Fibroblast of skin of left biceps (primary cell): ENCODE measurements around the gene MAST4.
A peak's percentile ranks its signal among the peaks of the same experiment; 100 is the strongest.
"Not testable (repeated sequence)": the region's sequence is repeated elsewhere in the genome, so short reads cannot be mapped to it uniquely, and the experiment has no call there.

Experiments
- DNase-seq, 2 experiments: peaks; one replicate each; pipeline ENCODE4 v3.0.0-alpha.2; 2013; ENCODE audit warnings: low read depth in 2 of 2

MAST4 gene

DNA sequence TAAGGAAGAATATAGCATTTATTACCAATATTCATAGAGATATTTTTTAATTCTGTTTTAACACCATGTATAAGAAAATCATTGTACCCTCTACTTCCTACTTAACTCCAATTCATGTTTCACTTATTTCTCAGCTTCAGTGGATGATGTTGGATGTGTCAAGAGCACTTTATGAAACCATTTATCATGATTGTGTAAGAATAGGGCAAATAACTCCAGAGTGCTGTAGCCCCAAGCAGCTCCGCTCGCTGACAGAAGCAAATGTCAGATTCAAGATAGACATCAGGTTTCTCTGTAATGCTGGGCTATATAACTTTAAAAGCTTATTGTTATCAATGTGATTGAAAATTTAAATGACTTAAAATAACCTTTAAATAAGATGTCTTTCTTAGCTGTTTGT is 50.4 kb downstream of the MAST4 start:
- DNase-seq, result no peak

DNA sequence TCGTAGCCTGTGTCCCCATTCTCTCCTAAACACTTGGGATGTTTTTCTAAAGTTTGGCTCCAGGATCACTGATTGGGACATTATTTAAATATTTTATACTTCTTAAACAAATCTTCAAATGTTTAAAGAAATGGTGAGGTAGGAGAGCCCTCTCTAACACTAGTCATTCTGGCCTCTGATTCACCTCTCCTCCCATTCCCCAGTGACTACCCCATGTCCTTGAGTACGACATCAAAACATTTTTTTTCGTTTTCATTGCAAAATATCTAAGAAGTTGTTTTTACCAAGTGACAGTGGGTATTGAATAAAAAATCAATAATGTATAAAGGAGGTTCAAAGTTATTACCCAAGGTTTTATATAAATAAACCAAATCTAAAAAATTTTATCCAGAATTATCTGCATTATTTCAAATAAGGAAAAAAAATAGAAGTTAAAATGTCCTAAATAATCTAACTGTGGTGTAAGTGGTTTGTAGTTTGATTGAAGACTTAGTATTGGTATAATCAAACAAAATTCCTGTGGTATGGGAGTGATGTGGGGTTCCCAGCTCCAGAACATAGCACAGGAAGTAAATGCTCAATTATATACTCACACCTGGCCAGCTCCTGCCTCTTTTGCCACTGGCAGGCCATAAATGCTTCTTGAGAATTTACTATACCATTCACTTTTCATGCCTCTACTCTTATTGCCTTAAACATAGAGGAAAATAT is 51.1 kb downstream of the MAST4 start:
- no peak for DNase-seq

DNA sequence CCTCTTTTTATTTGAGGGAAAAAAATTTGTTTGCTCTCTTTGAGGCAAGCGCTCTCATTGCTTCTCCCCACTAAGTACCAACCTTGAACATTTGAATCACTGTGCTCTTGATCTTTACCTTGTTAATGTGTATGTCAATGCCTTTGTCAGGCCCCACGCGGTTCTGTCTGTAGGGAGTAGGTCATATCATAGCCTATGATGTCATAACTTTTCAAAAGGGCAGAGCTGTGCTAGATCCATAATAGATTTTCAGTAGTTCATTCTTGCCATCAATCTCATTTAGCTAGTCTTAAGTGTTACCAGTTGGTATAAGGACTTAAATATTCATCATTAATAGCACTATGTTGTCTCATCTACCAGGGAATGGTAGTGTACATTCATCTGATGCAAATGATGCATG is 56.6 kb downstream of the MAST4 start:
- no peak for DNase-seq

DNA sequence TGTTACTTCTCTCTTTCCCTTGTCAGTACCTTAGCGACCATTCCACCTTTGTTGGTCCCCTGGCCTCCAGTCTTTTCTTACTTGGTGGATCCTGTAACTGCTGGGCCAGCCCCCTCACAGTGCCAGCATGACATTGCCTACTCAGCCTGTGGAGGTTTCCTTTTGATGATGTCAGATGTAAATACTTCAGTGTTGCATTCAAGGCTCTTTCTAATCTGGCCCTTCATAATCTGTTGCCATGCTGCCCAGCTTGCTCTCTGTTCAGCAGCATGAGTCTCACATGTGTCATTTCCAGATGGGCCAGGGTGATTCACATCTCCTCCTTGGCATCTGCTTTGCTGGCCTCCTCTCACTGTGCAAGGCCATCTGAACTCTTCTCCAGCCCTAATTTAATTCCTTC is 57.1 kb downstream of the MAST4 start:
- DNase-seq, result no peak

DNA sequence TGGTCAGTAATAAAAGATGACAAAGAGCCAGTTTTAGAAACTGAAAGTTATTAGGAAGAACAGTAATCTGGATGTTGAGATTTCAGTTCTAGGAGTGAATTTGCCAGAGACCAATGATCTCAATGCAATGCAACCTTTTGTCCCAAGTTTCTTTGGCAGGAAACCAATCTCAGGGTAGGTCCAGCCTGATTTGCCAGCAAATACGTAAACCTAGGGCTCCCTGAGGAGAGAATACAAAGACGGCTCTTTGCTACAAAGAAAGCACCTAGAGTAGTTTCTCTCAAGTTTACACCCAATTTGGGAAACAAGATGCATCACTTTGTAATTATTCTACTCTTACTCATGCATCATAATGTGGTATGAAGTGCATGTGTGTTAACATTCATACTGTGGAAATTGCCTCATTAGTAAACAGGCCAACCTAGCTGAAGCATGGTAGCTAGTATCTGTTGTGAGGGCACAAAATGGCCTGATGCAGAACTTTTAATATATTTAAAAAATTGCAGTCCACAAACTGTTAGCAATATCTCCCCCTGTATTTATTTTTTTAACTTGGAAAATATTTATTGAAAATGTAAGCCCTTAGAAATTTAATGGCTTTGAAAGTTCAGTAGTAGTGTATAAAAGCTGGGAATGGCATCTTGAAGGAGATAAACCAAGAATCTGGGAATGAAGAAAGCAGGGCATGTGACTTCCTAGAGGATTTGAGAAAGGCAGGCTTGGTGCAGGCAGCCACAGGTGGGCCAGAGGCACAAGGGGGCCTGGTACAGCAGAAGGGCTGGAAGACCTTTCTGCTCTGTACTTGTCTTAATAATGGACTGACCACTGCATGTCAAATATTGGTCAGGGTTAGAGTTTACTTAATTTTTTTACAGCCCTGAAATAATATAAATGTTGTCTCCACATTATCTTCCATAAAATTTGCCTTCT is 59.5 kb downstream of the MAST4 start:
- DNase-seq, result no peak

DNA sequence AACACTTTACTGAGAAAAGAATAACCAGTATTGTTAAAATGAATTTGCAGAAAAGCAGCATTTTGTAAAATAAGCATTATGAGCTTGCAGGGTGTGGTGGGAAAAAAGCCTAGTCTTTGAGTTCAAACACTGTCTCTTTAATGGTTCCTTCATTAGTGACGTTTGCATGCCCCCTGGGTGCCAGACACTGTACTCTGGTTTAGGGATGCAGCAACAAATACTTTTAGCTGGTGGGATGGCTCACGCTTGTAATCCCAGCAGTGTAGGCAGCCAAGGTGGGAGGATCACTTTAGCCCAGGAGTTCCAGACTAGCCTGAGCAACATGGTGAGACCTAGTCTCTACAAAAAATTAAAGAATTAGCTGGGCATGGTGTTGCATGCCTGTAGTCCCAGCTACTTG is 62.3 kb downstream of the MAST4 start:
- no peak for DNase-seq

DNA sequence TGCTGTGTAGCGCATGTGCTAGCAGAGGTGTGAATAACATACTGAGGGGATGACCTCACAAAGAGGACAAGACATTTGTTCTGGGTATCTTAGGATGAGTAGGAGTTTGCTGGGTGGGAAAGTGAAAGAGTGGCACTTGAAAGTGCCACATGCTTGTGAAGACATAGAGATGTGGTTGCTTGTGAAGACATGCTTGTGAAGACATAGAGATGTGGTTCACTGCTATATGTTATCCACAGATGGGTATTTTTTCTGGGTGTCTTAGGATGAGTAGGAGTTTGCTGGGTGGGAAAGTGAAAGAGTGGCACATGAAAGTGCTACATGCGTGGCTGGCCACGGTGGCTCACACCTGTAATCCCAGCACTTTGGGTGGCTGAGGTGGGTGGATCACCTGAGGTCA is 63.6 kb downstream of the MAST4 start:
- no peak for DNase-seq

DNA sequence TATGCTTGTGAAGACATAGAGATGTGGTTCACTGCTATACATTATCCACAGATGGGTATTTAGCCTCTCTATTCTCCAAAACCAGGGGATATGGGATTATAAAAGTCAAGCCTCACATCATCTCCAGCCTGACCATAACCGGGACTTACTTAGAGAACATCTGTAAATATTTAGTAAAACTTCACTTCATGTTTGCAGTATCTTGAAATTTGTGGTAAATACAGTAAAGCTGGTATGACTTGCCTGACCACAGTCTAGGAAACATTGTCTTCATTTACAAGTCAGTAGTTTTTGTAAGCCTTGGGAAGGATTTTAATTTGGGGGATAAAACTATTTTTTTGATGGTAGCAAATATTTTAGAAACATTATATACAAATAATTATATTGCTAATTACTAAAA is 64.2 kb downstream of the MAST4 start:
- peak; percentile 10 to 15 for DNase-seq

DNA sequence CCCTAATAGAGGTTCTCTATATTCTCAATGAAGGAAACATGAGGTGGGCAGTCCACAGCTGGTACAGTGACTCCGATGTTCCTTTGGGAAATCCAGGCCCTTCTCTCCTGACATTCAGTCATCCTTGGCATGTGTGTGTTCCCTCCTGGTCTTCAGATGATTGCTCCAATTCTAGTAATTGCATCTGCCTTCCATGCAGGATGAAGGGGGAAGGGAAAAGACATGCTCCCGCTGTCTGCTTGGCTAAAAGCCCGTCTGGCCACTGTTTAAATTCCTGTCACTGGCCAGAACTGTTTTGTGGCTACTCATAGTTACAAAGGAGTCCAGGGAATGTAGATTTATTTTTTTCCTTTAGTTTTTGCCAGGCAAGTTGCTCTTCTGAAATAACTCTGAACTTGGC is 65.0 kb downstream of the MAST4 start:
- peak; percentile 51 to 58 for DNase-seq

DNA sequence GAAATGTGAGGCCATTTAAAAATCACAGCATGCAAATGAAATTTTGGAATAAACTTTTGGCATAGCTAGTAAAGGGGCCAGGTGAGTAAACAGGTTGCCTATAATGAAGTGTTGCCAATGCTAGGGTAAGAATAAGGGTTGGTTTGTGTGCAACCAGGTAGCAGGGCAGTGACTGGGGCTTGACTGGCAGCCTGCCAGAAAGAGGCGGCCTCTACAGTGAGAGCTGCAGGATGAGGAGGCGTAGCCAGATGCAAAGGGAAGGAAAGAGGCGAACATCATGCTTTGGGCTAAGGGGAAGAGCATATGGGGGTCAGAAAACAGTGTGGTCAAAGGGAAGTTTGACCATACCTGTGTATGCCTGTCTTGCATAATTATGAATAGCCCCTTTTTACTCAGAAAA is 70.6 kb downstream of the MAST4 start:
- DNase-seq, result no peak

DNA sequence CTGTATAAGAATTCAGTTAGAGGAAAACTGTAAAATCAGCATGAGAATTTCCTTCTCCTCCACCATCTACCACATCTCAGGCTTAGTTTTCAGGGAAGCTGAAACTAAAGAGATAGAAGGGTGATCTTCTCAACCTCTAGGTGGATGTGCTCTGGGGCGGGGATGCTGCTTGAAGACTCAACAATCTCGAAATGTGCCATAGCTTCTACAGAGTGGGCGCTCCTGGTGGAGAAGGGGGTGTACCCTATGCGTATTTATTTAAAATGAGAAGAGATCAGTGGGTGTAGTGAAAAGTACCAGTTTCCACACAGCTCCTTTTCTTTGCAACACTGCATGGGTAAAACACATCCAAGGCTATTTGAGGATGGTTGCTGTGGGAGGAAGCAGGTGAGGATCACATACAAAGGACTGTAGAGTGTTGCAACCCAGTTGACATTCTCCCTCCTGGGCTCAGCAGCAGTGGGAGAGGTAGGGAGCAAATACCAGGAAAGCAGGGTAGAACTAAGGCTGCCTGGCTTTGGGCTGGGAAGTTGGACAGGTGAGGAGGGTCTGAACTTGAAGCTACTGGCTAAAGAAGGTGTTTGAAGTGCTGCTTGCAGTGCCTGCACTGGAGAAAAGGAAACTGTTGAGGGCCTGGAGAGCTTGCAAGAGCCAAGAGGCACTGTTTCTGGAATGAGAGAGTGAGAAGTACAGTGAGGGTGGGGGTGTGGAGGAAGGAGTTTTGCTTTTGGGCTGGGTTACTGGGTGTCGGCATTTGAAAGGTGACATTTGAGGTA is 73.1 kb downstream of the MAST4 start:
- DNase-seq, result no peak

DNA sequence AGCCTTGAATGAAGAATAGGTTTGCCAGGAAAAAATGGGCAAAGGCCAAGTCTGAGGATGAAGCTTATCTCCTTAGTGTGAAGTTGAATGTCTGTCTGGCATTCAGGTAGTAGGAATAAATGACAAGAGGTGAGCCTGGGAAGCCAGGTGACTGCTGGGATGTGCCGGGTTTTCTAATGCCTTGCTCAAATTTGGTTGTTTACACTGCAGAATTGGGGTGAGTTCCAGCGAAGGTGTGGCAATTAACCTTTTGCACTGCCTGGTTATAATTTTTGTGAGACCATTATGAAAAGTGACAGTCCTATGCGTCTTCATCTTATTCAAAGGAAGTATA is 73.6 kb downstream of the MAST4 start:
- no peak for DNase-seq

DNA sequence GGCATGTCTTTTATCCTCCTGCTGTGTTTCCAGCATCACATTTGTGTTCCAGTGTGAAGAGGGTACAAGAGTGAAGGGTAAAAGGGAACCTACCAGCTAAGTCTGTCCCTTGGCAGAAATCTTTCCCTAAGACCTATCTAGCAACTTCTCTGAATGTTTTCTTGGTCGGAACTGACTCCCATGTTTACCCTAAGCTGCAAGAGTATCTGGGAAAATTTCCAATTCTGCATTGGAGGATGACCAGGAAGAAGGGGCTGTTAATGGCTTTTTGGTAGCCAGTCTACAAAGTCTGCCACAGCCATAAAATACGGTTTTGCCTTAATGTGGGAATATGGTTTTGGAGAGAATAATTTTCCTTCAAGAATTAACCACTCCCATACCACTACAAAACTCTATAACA is 75.1 kb downstream of the MAST4 start:
- DNase-seq, result no peak

DNA sequence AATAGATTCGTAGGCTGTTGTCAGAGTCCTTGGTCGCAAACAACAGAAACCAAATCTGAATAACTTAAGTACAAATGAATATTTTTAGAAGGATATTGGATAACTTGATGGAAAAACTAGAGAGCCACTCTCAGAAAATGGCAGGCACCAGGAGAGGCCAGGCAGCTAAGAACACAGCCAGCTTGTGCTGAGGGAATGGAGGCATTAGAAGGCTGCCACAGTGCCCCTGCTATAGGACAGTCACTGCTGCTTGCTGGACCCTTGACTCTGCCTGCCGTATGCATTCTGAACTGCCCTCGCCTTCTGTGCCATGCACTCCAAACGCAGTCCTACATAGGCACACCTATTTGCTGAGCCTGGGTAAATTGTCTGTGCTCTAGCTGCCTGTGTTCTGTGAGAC is 78.6 kb downstream of the MAST4 start:
- no peak for DNase-seq

DNA sequence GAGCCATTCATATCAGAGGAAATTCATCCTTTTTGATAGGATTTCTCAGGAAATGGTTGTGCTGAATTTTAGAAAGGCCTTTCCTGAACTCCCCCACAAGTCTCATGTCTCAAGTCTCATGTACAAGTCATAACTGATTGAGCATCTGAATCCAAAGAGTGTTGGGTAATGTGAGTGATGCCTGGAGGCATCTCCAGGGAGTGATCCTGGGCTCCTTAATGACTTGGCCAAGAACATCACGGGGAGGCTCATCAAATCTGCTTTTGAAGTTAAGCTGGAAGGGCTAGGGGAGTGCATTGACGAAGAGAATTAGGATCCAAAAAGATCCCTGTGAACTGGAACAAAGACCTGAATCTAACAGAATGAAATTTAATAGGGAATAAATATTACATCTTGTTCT is 79.2 kb downstream of the MAST4 start:
- no peak for DNase-seq

DNA sequence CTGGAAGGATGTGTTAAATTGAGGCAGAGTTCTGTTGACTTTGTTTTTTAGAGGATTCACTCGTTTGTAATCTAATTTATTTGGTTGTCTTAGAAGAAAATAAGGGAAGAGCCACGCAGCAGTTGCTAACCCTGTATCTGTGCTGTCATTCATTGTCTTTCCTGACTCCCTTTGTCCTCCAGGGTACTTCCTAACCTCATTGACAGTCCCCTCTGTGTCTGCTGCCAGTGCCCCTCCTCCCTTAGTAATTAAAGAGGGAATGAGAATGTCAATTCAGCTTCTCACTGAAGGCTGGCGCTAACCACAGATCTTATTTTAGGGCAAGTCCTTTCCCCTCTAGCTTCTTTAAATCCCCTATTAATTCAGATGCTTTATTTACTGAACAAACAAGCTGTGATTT is 84.0 kb downstream of the MAST4 start:
- no peak for DNase-seq

DNA sequence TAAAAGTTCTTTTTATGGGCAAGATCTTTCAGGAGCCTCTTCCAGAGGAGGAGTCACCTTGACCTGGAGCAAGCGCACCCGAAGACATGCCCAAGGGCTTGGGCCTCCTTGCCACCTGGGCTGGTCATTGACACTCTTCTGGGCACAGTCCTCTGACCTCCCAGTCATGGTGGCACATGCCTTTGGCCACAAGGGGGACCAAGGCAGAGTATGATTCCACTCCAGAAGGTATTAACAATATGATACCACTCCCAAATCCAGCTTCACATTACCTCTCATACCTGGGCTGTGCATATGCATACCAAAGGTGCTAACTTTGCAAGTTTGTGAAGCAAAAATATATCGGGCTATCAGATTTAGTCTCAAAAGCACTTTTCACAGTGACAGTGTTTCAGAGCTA is 84.6 kb downstream of the MAST4 start:
- no peak for DNase-seq

DNA sequence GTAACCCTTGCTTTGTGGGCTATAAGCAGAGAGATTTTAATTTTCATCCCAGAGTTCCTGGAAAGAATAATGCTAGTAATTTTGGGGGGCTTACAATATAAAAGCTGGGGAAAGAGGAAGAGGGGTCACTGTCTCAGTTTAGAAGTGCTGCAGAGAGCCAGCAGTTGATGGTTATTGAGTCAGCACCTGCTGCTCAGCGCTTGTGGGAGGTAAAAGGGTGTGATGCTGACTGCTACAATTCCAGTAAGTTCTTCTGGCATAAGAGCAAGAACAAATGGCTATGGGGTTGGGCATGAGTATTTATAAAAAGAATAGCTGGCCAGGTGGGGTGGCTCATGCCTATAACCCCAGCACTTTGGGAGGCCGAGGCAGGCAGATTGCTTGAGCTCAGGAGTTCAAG is 88.5 kb downstream of the MAST4 start:
- DNase-seq, result no peak

DNA sequence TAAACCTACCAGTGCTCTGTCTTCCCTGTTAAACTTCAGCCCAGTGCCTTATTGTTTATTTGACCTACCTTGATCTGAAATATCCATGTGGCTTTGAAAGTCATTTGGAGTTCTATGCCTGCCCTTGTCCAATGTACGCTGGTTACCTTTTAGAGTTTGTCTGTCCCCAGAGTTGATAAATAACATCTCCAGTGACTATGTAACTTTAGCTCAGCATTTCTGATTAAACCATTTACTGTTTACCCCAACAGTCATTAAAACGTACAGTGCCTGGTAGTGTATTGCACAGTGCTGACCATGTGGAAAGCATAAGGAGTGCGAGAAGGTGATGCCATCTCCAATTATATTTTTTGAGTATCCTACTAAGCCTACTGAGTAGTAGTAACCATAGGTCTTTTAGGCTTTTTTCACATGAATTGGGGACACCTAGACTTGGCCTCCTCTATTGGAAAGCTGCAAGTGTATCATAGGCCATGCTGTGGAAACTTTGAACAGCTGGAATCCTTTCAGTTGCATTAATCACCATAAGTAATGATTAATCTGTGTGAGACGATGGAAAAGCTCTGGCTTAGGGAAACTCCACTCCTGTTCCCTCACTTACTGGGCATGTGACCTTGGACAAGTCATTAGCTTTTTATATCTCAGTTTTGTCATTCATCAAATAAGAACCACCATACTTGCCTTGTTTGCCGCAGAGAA is 93.5 kb downstream of the MAST4 start:
- DNase-seq, result no peak

DNA sequence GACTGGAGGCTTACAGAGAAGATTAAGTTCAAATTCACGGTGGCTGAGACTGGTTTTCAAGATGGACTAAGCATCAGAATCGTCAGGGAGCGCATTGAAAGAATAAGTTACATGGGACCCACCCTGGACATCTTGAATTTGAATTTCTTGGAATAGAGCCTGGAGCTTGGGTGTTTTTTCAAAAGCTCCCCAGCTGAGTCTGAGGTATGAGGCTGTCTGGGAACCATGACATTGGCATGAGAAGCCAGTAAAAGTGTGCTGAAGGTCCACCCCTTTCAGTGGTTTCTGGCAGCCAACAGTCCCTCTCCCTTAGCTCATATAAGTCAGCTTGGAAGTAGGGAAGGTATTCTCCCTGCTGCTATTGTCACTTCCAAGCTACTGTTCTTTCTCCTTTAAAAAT is 97.8 kb downstream of the MAST4 start:
- no peak for DNase-seq

DNA sequence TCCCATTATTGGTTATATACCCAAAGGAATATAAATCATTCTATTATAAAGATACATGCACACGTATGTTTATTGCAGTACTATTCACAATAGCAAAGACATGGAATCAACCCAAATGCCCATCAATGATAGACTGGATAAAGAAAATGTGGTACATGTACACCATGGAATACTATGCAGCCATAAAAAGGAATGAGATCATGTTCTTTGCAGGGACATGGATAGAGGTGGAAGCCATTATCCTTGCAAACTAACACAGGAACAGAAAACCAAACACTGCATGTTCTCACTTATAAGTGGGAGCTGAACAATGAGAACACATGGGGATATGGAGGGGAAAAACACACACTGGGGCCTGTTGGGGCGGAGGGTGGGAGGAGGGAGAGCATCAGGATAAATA is 99.6 kb downstream of the MAST4 start:
- not testable (repeated sequence) for DNase-seq
